Measurements from ENCODE around the gene ZIM2.
"Not testable (repeated sequence)": the region's sequence is repeated elsewhere in the genome, so short reads cannot be mapped to it uniquely, and the experiment has no call there.

The ZIM2 gene

DNA sequence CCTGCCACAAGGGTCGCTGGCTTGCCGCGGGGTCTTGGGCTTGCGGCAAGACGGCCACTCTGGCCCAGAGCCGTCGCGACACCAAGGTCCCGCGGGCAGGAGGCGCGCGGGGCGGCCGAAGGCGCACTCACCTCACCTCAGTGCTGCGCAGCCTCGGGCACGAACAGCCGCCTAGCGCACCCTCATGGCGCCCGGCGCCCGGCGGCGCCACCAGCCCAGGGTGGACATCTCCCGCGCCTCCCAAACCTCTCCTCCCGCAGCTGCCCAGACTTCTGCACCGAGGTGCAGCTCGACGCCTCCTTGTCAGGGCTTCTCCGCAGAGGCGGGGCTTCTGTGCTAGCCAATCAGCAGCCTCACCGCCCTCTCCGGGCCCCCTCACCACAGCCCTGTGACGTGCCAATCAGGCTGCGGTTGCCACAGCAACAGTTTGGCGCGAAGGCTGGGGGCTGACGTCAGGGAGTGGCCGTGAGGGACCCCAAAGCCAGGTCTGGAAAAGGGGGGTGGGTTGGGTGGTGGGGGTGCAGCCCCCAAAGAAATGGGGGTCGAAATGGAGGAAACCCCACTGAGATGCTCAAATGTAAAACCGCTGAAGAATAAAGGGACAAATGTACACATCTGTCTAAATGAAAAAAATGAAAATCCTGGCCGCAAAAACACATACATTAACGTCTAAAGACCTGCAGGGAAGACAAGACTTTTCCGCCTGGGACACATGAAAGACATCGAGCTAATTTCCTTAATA lies at the start of gene ZIM2, which contains the start of gene PEG3:
Gene ZIM2, minus strand, starts transcription at position 276 of the 742 bp plus-strand sequence. CDS start 16,449 bp downstream, outside the sequence.
Gene PEG3, minus strand, starts transcription at position 276 of the 742 bp plus-strand sequence. CDS start 16,071 bp downstream, outside the sequence.
- DNase-seq (ENCODE audit: low spot score), result peak; percentile 92

- DNase-seq (ENCODE audit: low spot score), result no peak
Observed at GRCh38 chr19:56885173-56885985, 44.9 kb upstream of the ZIM2 start.

GRCh38 chr19:56884441-56884840 lies 43.9 kb upstream of the ZIM2 start:
- no peak for DNase-seq (ENCODE audit: low spot score)

- no peak for DNase-seq (ENCODE audit: low spot score)
Observed at GRCh38 chr19:56880592-56881190, 40.2 kb upstream of the ZIM2 start.

GRCh38 chr19:56877069-56877715 lies 36.7 kb upstream of the ZIM2 start:
- DNase-seq (ENCODE audit: low spot score), result no peak

- no peak for DNase-seq (ENCODE audit: low spot score)
Observed at GRCh38 chr19:56875717-56876116, 35.2 kb upstream of the ZIM2 start.

- DNase-seq (ENCODE audit: low spot score), result no peak
Observed at GRCh38 chr19:56874530-56874929, 34.0 kb upstream of the ZIM2 start.

DNA sequence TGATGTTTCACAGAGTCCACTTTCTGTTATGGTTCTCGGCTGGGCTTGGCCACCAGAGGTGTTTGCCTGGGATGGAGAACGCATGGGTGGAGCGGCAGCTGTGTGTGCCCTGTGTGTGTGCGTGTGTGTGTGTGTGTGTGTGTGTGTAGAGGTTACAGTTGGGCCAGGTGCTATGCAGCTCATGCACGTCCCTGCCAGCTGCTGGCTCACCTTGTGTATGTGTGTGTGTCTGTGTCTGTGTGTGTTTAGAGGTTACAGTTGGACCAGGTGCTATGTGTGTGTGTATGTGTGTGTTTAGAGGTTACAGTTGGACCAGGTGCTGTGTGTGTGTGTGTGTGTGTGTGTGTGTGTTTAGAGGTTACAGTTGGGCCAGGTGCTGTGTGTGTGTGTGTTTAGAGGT lies 33.0 kb upstream of the ZIM2 start:
- no peak for DNase-seq (ENCODE audit: low spot score)

GRCh38 chr19:56869886-56870285 lies 29.4 kb upstream of the ZIM2 start:
- no peak for DNase-seq (ENCODE audit: low spot score)

- DNase-seq (ENCODE audit: low spot score), result no peak
Observed at GRCh38 chr19:56868446-56868845, 27.9 kb upstream of the ZIM2 start.

GRCh38 chr19:56866538-56866937 lies 26.0 kb upstream of the ZIM2 start:
- peak; percentile 5 for DNase-seq (ENCODE audit: low spot score)

DNA sequence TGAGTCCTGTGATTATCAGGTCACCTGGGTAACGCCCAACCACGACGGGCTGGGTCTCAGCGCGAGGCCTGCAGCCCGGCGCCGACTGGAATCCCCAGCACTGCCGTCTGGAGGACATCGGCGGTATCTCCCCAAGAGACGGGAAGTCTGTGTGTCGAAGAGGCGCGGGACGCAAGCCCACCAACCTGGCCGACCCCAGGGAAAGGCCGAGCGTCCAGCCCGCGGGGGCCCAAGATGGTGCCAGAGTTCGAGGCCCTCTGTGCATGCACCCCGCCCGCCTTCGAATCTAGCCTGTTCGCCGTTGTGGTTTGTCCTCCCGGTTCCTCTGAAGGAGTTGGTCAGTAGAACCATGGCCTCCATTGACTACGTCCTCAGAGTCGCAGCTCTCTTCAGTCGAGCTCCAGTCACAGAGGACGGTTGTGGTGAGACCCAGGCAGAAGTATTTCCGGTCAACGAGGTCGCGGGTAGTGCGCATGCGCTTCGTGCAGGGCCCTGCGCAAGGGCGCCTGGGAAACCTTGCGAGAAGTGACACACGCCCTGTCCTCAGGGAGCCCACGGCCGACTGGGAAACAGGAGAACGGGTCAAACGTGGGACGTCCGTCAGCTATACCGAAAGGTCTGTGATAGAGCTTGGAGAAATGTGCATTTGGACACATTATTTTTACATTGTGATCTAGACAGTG lies 24.1 kb upstream of the ZIM2 start:
- no peak for DNase-seq (ENCODE audit: low spot score)

GRCh38 chr19:56862741-56863140 lies 22.2 kb upstream of the ZIM2 start:
- DNase-seq (ENCODE audit: low spot score), result no peak

- DNase-seq (ENCODE audit: low spot score), result not testable (repeated sequence)
Observed at GRCh38 chr19:56860409-56860808, 19.9 kb upstream of the ZIM2 start.

- DNase-seq (ENCODE audit: low spot score), result no peak
Observed at GRCh38 chr19:56858026-56858425, 17.5 kb upstream of the ZIM2 start.

DNA sequence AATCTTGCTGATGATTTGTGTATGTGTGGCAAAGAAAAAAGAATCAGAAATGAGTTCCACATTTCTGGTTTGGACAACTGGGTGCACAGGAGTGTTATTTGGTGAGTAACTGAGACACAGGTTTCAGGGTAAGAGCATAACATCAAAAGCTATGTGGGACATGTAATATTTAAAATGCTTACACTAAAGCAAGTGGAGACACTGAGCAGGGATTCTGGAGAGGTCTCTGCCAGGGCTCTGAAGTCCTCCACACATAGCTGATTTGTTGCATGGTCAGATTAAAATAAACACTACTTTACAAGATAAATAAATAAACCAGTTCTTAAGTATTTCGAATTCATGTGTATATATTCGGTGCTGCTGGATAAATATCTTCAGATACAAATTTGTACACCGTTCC lies 16.3 kb upstream of the ZIM2 start:
- no peak for DNase-seq (ENCODE audit: low spot score)

DNA sequence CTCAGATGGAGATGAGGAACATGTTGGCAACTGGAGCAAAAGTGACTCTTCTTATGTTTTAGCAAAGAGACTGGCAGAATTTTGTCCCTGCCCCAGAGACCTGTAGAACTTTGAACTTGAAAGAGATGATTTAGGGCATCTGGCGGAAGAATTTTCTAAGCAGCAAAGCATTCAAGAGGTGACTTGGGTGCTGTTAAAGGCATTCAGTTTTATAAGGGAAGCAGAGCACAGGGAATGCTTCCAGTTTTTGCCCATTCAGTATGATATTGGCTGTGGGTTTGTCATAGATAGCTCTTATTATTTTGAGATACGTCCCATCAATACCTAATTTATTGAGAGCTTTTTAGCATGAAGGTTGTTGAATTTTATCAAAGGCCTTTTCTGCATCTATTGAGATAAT lies 11.8 kb upstream of the ZIM2 start:
- not testable (repeated sequence) for DNase-seq (ENCODE audit: low spot score)

DNA sequence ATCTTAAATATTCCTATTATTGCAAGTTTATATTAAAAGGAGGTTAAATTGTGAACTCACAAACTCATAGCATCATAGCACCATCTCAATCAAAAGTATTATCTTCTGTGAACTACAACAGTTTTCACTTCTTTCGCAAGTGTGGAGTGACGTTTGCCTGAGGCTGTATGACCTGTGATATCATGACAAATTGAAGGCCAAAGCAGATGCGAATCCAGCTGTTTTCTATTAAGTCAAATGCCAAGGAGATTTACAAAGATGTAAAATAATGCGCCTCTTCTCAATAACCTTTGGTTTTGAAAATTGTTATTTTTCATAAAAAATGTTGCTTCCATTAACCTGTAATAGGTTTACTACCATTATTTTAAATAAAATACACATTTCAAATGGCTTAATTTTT lies 7.6 kb upstream of the ZIM2 start:
- DNase-seq (ENCODE audit: low spot score), result no peak

- no peak for DNase-seq (ENCODE audit: low spot score)
Observed at GRCh38 chr19:56842412-56842811, 1.9 kb upstream of the ZIM2 start.

DNA sequence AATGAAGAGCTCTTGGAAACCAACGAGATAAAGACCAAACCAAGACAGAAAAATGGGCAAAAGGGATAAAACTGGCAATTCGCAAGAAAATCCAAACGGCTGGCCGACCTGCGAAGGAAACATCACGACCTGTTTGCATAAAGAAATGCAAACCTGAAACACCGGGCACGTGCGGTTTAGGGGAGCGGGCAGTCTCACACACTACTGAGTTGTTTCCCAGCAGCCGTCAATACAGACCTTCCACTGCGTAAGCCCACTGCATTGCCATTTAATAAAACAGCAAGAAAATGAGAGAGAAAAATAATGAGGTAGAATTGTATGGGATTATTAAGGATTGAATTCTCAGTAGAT lies 642 bp upstream of the ZIM2 start:
- DNase-seq (ENCODE audit: low spot score), result no peak

DNA sequence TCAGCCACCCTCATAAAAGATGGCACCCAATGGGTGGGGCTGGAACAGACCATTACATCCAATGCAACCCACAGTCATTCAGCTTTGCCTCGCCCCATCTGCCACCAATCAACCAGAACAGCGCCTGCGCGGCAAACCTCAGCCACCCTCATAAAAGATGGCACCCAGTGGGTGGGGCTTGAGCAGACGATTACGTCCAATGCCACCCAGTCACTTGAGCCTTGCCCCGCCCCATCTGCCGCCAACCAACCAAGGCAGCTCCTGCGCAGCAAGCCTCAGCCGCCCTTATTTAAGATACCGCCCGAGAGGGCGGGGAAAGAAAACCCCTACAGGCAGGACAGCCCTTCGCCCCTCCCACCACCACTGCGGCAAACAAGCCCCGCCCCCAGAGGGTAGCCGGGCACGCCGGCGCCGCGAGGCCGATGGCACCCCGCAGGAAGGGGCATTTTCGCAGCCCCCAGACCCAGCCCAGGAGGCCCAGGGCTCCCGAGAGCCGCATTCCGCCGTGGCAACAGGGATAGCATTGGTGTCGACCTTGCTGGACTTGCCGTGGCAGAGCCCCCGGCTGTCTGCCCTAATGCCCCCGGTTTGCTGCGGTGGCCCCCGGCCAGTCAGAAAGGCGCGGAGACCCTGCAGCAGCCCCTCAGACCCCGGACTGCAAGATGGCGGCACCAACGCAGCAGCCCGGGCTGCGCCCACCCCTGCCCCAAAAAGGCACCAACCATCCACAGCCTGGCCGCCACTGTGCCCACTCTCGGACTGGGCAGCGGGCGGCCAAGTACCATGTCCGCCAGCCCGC lies 675 bp downstream of the ZIM2 start:
- peak; percentile 98 for DNase-seq (ENCODE audit: low spot score)
